GM18873 (cell line): ENCODE results near the gene TNFAIP3.
"Not testable (repeated sequence)": the region's sequence is repeated elsewhere in the genome, so short reads cannot be mapped to it uniquely, and the experiment has no call there.

Experiments
- ATAC-seq: cut with Tn5 transposase; IDR thresholded peaks from one replicate; pipeline ENCODE4 v1.9.1; 2021; ENCODE audit warnings: mild to moderate bottlenecking, moderate library complexity, moderate number of reproducible peaks; ENCODE audit not compliant: unreplicated experiment, low FRiP score

The TNFAIP3 gene

DNA sequence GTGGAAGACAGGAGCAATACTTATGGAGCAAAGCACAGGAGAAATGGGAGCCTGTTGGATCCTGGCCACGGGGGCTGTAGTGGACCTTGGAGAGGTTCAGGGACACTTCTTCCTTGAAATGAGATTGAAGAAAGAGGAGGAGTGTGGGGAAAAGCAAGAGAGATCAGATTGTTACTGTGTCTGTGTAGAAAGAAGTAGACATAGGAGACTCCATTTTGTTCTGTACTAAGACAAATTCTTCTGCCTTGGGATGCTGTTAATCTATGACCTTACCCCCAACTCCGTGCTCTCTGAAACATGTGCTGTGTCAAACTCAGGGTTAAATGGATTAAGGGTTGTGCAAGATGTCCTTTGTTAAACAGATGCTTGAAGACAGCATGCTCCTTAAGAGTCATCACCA is 22.7 kb upstream of the TNFAIP3 start:
- ATAC-seq: not testable (repeated sequence)

DNA sequence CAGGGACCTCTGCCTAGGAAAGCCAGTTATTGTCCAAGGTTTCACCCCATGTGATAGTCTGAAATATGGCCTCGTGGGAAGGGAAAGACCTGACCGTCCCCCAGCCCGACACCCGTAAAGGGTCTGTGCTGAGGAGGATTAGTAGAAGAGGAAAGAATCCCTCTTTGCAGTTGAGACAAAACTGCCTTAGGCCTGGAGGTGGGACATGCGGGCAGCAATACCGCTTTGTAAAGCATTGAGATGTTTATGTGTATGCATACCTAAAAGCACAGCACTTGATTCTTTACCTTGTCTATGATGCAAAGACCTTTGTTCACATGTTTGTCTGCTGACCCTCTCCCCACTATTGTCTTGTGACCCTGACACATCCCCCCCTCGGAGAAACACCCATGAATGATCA is 22.3 kb upstream of the TNFAIP3 start:
- ATAC-seq: not testable (repeated sequence)

DNA sequence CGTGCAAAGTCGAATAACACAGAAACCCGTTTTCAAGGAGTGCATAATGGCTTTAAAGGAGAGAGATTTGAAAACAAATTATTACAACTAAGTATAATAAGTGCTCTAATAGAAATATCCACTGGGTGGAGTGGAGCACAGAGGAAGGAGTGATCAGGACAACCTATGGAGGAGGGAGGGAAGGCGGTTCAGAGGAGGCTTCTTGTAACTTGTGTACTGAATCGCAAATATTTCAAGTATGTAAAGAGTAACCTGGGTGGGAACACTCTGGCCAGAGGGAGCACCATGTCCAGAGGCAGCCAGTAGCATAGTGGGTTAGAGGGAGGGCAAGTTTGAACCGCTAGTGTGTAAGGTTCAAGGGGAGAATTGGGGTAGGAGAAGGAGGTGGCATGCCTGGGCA is 21.6 kb upstream of the TNFAIP3 start:
- no peak for ATAC-seq

DNA sequence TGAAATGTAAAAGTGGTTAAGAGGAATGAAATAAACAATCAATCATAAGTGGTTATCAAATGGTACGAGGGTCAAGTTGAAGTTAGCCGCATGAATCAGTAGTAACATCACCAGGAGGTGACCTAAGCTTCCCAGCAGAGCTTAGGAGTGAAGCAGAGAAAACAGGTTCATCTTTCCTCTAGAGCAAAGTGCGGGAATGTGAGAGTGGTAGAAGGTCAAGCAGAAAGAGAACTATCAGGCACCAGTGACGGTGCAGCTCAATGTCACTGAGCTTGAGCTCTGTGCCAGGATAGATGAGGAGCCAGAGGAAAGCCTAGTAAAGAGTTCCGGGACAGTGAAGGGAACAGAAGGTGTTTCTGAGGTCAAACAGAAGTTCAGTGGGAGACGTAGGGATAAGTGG is 20.8 kb upstream of the TNFAIP3 start:
- no peak for ATAC-seq

DNA sequence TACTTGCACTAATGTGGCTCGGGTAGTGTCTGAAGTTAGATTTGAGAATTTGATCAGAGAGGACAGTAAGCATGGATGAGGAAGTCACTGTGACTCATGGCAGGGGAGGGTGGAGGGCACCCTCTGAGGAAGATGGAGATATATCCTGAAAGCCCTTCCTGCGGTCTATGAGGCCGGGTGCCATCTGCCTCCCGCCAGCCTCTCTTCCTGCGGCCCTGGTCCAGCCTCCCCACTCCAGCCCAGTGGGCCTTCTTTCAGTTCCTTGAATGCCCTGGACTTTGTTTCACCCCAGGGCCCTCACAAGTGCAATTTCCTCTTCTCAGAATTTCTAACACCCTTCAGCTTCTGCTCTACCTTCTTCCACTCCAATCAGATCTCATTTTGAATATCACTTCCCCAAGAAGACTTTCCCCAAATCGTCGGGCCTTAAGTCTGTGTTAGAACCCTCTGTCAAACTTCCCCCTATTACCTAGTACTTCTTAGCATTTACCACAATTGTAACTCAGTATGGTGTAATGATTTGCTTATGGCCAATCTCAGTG is 20.2 kb upstream of the TNFAIP3 start:
- ATAC-seq: no peak

DNA sequence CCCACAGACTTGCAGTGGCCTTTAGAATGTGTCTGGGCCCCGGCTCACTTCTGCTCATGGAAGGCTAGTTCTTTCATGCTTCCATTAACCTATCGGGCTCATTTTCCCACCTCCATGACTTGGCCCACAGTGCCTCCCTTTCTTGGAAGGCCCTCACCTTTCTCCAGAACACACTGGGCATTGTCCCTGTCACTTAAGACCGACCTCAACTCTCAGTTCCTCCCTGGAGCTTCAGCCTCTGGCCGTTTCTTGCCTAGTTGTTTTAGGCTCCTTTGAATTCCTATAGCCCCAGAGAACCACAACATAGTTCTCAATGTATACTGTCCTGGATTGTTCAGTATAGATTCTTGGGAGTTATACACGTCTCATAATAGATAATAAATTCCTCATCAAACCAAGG is 19.3 kb upstream of the TNFAIP3 start:
- ATAC-seq: no peak

DNA sequence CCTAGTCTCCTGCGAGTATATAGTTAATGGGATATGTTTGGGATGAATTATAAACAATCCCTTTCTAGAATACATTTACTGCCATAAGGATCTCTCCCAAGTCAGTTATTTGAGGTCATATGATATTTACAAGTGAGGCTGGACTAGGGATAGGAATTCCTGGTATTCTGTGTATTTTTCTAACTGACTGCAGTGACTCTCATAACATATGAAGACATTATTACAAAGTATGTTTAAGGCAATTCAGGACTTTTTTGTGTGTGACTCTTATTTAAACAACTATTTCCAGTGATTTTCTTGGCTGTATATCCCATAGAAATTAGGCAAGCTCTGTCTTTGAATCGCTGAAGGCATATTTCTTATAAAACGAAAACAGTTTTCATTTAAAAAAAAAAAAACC is 18.4 kb upstream of the TNFAIP3 start:
- ATAC-seq: no peak

DNA sequence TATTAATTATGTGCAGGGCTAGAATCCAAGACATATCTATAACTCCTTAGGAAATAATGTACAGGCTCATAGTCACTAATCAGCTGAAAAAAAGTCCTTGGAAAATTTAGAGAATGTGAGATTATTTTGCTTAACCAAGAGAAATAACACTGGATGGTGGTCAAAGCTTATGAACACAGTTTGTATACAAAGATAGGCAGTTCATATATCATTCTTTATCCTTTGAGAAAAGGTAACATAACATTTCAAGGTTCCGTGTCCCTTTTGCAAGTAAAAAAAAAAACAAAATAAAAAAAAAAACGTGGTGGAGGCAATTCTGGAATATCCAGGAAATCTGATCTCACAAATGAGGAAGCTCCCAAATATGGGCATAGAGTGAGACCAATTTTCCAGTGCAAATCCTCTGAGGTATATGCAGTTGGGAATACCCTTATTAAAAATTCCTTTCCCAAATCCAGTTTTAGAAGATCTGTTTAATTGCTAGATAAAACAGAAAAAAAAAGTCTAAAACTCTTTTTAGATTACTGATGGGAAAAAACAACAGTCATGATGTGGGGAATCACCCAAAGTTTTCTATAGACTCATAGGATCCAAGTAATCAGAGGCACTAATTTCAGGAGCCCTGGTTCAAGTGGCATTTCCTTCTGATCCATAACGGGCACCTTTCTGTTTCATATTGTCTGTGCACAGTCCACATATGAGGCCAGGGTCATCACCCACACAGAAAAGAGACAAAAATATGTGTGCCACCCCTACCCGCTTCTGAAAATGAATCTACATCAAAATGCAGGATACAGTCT is 17.7 kb upstream of the TNFAIP3 start:
- no peak for ATAC-seq

DNA sequence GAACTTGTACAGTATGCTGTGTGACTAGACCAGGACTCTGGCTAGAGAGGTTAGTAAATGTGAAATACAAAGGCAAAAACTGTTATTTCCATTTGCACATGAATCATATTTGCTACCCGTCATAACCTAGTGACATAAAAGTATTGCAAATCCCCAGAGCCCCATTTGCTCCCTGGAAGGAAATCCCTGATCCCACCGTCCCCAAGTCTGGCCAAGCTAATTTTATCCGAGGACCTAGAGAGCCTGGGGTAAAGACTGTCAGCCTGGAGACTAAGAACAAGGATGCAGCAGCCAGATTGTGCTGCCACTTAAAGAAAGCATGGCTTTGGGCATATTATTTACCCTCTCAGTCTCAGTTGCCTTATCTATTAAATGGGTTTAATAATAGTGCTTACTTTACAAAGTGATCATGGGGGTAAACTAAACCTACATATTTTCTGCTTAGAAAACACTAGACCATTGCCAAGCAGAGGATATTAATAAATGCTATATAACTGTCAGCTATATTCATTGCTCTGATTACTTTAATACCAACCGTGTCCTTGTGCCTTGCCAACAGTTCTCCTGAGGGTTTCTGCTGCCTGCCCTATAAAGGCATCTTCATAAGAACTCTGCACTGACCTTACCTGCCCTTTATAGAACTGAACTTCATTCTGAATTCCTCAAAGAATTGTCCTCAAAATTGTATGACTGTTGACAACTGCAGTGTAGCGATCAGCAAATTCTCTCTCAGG is 16.9 kb upstream of the TNFAIP3 start:
- no peak for ATAC-seq

DNA sequence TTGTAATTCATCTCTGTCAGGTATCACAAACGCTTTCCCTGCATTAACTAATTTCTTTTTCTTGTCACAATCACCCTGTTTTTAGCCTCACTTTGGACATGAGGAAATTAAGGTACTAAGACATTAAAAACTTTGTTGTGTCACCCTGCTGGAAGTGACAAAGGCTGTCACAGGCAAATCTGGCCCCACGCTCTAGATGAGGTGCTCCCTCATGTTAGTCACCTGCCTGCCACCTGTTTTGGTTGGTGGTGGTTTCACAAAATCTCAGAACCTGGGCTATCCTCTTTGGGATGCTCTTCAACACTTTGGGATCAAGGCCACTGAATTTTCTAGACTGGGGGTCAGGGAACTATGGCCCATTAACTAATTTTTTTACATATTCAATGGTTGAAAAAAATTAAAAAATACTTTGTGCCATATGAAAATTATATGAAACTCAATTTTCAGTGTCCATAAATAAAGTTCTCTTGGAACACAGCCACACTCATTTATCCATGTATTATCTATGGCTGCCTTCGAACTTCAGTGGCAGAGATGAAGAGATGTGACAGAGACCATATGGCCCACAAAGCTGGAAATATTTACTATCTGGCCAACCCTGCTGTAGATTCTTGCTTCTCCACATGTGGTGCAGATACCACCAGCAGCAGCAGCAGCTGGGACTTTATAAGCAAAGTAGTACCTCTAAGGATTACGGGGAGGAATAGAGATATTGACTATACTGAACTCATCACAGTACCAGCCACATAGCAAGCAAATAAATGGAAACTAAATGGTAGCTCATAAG is 16.1 kb upstream of the TNFAIP3 start:
- ATAC-seq: no peak

DNA sequence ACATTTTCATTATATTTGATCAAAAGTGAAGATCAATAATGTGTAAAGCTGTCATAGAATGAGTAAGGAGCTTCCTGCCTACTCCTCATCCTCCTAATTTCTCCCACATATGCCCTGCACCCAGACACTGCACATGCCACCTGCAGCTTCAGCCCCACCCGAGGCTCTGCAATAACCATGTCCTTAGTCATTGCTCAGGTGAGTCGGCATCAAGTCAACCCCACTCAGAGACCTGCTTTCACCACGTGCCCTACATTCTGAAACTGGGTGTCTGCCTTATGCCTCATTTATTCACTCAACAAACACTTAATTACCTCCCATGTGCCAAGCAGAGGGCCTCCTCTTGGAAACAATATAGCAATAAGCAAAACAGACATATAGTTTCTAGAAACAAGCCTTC is 15.4 kb upstream of the TNFAIP3 start:
- ATAC-seq: no peak

DNA sequence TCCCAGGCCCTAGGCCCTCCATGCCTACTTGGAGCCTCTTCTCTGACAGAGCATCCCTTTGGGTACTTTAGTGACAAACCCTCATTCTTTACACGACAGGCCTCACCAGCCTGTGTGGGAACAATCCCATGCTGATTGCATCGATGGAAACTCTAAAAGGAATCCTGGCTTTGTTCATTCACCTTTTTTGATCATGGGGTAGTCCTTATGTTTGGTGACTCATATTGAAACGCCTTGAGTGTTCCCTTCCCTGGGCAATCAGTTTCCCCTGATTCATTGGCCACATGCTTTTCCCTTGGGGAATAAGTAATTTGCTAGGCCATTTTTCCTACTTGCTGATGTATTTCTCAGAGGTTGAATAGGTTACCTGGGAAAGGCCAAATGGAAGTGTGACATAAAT is 14.7 kb upstream of the TNFAIP3 start:
- no peak for ATAC-seq

DNA sequence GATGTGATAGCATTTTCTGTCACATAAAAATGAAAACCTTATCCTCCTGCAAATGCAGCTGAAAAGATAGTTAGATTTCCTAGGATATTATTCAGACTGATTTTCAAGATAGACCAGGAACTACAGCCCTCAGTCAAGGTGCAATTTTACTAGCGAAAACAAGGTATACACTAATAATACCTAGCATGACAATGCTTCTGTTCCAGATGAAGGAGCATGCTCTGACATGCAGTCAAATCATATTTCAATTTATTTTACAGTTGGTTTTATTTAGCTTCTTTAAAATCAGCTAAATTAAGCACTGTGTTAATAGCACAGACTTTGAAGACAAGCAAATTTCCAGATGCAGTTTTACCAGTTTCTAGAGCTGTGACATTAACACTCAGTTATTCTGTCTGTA is 14.2 kb upstream of the TNFAIP3 start:
- ATAC-seq: no peak

DNA sequence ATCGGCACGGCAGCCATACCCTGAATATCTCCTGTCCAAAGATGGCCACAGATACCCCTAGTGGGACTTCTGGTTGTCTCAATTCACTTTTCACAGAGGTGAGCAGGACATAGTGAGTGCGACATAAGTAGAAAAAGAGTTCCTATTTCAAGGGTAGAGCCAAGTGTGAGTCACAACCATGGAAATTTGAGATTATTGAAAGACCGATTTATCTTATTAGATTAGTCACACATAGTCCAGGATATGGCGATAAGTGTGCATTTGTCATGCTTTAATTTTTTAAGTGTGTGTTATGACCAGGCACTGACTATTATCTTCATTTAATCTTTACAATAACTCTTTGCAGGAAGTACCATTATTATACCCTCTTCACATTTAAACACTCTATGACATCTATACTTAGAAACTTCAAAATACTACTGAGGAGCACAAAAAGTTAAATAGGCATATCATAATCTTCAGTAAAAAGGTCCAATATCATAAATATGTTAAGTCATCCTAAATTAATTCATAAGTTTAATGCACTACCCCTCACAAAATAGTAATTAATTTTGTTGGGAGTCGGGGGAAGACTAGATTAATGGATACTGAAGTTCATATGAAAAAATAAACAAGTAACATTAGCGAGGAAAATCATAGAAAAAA is 13.4 kb upstream of the TNFAIP3 start:
- ATAC-seq: no peak

DNA sequence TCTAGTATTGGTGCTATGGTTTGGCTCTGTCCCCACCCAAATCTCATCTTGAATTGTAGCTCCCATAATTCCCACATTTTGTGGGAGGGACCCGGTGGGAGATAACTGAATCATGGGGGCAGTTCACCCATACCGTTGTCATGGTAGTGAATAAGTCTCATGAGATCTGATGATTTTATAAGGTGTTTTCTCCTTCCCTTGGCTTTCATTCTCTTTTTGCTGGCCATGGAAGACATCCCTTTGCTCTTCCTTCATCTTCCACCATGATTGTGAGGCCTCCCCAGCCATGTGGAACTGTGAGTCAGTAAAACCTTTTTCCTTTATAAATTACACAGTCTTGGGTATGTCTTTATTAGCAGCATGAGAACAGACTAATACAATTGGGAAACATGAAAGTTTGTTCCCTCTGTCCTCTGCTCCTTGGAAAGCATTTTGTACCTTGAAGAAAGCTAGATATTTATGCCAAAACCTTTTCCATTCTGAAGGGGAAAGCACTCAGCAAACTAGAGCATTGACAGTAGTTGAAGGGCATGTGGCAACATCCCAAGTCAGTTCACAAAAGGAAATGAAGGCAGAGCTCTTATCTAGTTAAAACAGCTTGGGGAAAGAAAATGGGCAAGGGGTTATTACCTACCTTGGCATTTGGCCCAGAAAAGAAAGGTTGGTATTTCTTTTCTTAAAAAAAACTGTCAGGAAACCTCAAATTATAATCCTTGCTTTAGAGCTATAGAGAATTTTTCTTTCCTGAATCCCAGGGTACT is 10.7 kb upstream of the TNFAIP3 start:
- no peak for ATAC-seq

DNA sequence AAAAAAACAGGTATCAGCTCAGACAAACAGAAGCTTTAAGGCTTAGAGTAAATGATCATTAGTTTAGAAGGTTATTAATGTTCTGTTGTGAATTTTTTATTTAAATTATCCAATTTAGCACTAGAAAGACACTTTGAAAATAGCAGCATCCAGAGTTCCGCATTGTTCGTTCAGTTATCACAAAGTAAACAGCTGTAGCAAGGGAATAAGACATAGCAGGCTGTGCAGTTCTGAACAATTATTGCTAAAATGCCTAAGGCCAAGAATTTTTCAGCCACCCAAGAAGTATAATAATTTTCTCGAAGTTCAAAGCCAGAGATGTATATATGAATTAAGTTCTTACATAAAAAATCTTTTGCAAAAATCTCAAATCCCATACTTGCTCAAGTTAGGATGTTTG is 8.0 kb upstream of the TNFAIP3 start:
- ATAC-seq: no peak

DNA sequence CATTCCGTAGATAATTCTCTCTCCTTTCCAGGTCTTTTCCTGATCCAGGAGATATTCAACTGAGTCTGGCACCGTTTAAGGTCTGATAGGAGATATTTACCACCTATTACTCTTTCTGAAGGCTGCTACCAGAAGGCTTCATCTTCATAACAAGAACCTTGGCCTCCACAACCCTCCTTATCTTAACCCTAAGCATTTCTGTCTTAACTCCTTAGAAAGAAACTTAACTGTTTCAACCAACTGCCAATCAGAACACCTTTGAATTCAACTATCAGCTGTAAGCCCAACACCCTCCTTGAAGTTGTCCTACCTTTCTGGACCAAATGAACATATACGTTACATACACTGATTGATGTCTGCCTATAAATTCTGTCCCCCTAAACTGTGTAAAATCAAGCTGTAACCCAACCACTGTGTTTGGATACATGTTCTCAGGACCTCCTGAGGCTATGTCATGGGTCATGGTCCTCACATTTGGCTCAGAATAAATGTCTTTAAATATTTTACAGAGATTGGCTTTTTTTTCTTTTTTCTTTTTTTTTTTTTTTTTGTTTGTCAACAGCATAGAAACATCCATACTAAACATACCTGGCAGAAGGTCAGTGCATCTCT is 6.6 kb upstream of the TNFAIP3 start:
- no peak for ATAC-seq

DNA sequence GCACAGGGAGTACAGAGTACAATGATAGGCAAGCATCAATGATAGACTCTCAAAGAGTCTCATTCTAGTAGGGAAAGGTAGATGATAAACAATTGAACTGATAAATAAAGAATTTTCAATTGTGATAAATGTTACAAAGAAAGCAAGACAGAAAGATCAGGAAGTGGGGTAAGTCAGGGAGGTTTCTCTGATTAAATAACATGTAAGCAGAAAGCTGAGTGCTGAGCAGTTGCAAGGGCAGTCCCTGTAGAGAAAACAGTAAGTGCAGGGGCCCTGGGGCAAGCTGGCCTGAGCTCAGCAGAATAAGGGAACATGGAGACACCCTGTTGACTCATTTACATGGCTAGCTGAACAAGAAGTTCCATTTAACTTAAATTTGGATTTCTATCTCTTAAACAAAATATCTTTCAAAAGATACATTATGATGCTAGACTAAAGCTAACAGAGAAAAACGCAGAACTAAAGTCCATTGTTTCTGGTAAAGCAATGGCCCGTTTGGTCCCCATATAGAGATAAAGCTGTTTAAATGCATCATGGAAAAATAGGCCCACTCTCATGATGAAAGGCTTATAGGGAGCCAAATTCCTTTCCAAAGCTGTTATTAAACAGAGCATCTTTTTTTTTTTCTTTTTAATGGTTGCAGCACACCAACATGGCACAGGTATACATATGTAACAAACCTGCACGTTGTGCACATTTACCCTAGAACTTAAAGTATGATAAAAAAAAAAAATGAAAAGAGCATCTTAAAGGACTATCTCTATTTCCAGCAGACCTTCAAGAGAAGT is 5.3 kb upstream of the TNFAIP3 start:
- no peak for ATAC-seq
